GM13977 (cell line): ENCODE data around the gene KLHL2.

Source experiments
- DNase-seq: peaks from one replicate; pipeline ENCODE4 v3.0.0; 2012; ENCODE audit warnings: low spot score
- in situ Hi-C: fragments of 300-500 bp; cut with MboI; formaldehyde crosslinking; loops from one replicate; pipeline ENCODE4 v1.12.0; 2022; ENCODE audit warnings: low sequenced_read_pairs, low pct_unique_long_range_greater_than_20kb, mixed read lengths, inconsistent platforms; ENCODE audit not compliant: unreplicated experiment
- TF ChIP-seq, protein P1 (sequence below): IDR thresholded peaks from 2 replicates; pipeline ENCODE4 v1.5.1; 2012; ENCODE audit warnings: mild to moderate bottlenecking, control low read depth; ENCODE audit not compliant: insufficient read depth; ENCODE audit errors: extremely low read depth, missing control alignments

Gene KLHL2

DNA sequence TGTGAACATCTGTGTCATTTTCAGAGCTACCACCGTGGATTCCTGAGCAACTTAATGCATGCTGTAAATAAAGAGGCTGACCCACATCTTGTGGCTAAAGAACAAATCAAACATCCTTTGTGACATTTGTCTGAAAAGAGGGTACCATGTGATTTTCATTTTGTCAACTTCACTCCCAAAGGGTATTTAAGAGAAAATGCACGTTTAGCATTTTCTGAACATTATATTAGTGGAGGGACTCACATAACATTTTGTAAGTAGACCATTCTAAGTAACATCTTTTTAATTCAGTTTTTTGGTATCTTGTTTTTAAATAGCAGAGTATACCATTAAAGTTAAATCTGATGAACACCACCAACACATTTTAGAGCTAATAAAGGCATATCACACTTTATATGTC, 154.4 kb downstream of the KLHL2 start:
- in situ Hi-C loops = no loop called here
- TF ChIP-seq, protein P1, sequence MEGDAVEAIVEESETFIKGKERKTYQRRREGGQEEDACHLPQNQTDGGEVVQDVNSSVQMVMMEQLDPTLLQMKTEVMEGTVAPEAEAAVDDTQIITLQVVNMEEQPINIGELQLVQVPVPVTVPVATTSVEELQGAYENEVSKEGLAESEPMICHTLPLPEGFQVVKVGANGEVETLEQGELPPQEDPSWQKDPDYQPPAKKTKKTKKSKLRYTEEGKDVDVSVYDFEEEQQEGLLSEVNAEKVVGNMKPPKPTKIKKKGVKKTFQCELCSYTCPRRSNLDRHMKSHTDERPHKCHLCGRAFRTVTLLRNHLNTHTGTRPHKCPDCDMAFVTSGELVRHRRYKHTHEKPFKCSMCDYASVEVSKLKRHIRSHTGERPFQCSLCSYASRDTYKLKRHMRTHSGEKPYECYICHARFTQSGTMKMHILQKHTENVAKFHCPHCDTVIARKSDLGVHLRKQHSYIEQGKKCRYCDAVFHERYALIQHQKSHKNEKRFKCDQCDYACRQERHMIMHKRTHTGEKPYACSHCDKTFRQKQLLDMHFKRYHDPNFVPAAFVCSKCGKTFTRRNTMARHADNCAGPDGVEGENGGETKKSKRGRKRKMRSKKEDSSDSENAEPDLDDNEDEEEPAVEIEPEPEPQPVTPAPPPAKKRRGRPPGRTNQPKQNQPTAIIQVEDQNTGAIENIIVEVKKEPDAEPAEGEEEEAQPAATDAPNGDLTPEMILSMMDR = no peak
- DNase-seq = no peak

DNA sequence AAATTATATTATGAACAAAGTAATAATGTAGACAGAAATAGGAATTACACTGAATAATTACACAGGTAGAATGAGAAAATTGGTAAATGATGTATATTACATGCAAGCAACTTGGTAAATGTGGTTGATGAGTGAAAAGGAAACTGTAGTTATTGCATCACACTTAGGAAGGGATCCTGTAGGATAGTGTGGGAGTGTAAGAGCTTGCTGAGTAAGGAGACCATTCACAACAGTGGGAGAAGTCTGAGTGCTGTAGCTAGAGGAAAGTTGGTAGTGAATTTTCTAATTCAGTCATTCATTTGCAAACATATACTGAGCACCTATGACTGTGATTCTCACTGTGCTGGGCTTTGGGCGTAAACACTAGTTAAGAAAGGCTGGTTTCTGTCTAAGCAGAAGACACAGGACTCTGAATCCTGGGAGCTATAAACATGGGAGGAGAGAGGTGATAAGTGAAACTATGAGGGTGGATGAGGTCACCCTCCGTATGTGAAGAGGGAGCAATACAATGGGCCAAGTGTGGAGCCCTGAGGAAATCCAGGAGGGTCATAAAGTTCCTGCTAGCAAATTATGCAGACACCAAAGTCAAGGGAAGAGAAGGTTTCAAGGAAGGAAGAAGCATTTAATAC, 157.2 kb downstream of the KLHL2 start:
- DNase-seq = no peak
- in situ Hi-C loops = no loop called here
- TF ChIP-seq, protein P1 = no peak

DNA sequence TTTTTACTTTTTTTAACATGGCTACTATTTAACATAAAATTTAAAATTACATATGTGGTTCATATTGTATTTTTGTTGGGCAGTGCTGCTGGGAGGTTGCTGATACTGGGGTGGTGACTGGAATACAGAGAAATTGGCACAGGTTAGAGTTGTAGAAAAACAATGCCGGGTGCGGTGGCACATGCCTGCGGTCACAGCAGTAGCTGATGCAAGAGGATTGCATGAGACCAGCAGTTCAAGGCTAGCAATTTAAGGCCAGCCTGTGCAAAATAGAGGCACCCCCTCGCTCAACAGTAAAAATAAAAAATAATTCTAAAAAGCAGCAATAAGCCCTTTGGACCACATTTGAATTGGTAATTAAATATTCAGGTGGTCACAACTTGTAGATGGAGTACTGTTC, 159.7 kb downstream of the KLHL2 start:
- DNase-seq = no peak
- TF ChIP-seq, protein P1 = no peak
- in situ Hi-C loops = no loop called here

DNA sequence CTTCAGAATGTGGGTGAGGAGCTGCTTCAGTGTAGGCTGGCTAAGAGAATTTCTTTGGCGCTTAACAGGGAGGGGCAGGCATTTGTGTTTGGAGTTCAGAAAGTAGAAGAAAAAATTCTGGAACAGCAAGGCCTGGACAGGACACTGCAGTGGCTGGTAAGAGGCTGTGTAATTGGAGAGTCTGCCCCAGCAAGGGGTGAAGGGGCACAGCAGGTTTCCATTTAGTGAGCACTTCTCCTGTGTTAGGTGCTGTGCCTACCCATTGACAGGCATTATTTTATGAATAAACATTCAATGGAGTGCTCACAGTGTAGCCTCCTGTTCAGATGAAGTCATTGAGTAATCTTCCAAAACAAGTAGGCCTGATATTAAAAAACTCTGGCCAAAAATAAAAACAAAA, 160.8 kb downstream of the KLHL2 start:
- TF ChIP-seq, protein P1 = no peak
- in situ Hi-C loops = no loop called here
- DNase-seq = no peak

DNA sequence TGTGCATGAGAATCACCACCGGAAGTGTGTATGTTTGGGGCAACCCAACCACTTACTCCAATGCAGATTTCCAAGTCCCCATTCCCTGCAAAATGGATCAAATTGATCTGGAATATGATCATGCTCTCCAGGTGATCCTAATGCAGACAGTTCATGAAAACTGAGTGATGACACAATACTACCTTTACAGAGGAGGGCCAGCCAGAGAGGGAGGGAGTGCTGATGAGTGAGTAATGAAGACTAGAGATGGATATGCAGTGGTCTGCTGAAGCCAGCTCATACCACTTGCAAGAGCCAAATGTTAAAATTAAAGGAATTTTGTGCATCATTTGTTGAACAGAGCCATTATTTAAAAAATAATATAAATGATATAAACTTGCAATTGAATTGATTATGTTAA, 161.2 kb downstream of the KLHL2 start:
- TF ChIP-seq, protein P1 = no peak
- in situ Hi-C loops = no loop called here
- DNase-seq = no peak

DNA sequence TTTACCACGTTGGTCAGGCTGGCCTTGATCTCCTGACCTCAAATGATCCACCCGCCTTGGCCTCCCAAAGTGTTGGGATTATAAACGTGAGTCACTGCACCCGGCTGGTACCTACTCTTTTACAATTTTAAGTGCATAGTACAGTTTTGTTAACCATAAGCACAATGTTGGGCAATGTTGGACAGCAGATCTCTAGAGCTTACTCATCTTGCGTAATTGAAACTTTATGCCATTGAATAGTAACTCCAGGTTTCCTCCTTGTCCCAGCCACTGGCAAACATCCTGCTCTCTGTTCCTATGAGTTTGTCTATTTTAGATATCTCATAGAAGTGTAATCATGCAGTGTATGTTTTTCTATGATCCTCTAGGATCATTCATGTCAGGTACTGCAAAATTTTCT, 162.2 kb downstream of the KLHL2 start:
- no peak for DNase-seq
- in situ Hi-C loops = no loop called here
- TF ChIP-seq, protein P1 = no peak
